GM12878 (cell line): ENCODE data around the gene LEKR1. TPM values are rescaled to one million over a fixed set of nuclear protein-coding genes. Genes with fewer than 3 reads are reported as not detected.
A peak's percentile ranks its signal among the peaks of the same experiment; 100 is the strongest.

Experiments used
- ATF7 ChIP-seq: fragments of 450-650 bp; IDR thresholded peaks from 2 replicates; pipeline ENCODE4 v1.6.1; 2016; ENCODE audit warnings: low read depth, mild to moderate bottlenecking
- CBFB ChIP-seq: IDR thresholded peaks from 2 replicates; pipeline ENCODE4 v1.6.1; 2016; ENCODE audit warnings: antibody characterized with exemption, low read depth
- CBX3 ChIP-seq: fragments of 200-600 bp; sonication (generic); IDR thresholded peaks from 2 replicates; pipeline ENCODE4 v1.6.1; 2016; ENCODE audit warnings: low read depth, borderline replicate concordance
- CHD4 ChIP-seq: fragments of 200-600 bp; sonication (generic); IDR thresholded peaks from 2 replicates; pipeline ENCODE4 v1.6.1; 2016; ENCODE audit warnings: mild to moderate bottlenecking
- EP300 ChIP-seq, 2 experiments: fragments of 150-350 bp in 1 of 2; IDR thresholded peaks; 2 replicates each; pipeline ENCODE4 v1.6.1; 2011 to 2012; ENCODE audit warnings: low read depth in 2 of 2, low read length in 2 of 2, borderline replicate concordance in 1 of 2, improper control_type of control experiment in 1 of 2, inconsistent platforms in 1 of 2; ENCODE audit not compliant: control insufficient read depth in 1 of 2
- ETV6 ChIP-seq, 2 experiments: fragments of 450-650 bp in 1 of 2; IDR thresholded peaks in 1 of 2; conservative IDR thresholded peaks in 1 of 2; 2 replicates each; pipeline ENCODE4 v1.6.1; 2014; ENCODE audit warnings: antibody characterized with exemption in 1 of 2, borderline replicate concordance in 1 of 2, low read depth in 1 of 2, mild to moderate bottlenecking in 1 of 2, moderate library complexity in 1 of 2
- FOXM1 ChIP-seq: IDR thresholded peaks from 2 replicates; pipeline ENCODE4 v1.6.1; 2012; ENCODE audit warnings: low read depth, mild to moderate bottlenecking, inconsistent platforms, low read length, moderate library complexity
- GATAD2B ChIP-seq: fragments of 450-650 bp; conservative IDR thresholded peaks from 2 replicates; pipeline ENCODE4 v1.6.1; 2017; ENCODE audit warnings: low read depth, mild to moderate bottlenecking, moderate library complexity
- HDAC6 ChIP-seq: fragments of 200-600 bp; sonication (generic); IDR thresholded peaks from one replicate; pipeline ENCODE4 v1.8.0; 2017; ENCODE audit warnings: antibody characterized with exemption; ENCODE audit not compliant: unreplicated experiment
- IRF4 ChIP-seq: IDR thresholded peaks from 2 replicates; pipeline ENCODE4 v1.6.1; 2011; ENCODE audit warnings: low read depth, low read length
- JUND ChIP-seq: IDR thresholded peaks from 2 replicates; pipeline ENCODE4 v1.6.1; 2012; ENCODE audit warnings: low read depth, mild to moderate bottlenecking, low read length, improper control_type of control experiment, moderate library complexity
- MEF2A ChIP-seq: IDR thresholded peaks from 2 replicates; pipeline ENCODE4 v1.6.1; 2011; ENCODE audit warnings: low read depth, mild to moderate bottlenecking, low read length, moderate library complexity; ENCODE audit not compliant: insufficient read depth
- MXI1 ChIP-seq: fragments of 150-350 bp; IDR thresholded peaks from 2 replicates; pipeline ENCODE4 v1.6.1; 2011; ENCODE audit warnings: low read depth, mild to moderate bottlenecking, inconsistent platforms, low read length, improper control_type of control experiment
- NFYA ChIP-seq: IDR thresholded peaks from 2 replicates; pipeline ENCODE4 v1.6.1; 2011; ENCODE audit warnings: low read depth, mild to moderate bottlenecking, low read length, improper control_type of control experiment, borderline replicate concordance
- PAX5 ChIP-seq: IDR thresholded peaks from 2 replicates; pipeline ENCODE4 v1.6.1; 2011; ENCODE audit warnings: low read depth, low read length, borderline replicate concordance
- RUNX3 ChIP-seq: IDR thresholded peaks from 2 replicates; pipeline ENCODE4 v1.6.1; 2012; ENCODE audit warnings: low read length, inconsistent platforms
- STAT1 ChIP-seq: fragments of 450-650 bp; conservative IDR thresholded peaks from 2 replicates; pipeline ENCODE4 v1.6.1; 2014; ENCODE audit warnings: antibody characterized with exemption, mild to moderate bottlenecking
- TCF12 ChIP-seq: IDR thresholded peaks from 2 replicates; pipeline ENCODE4 v1.6.1; 2011; ENCODE audit warnings: low read depth, mild to moderate bottlenecking, low read length
- WRNIP1 ChIP-seq: IDR thresholded peaks from 2 replicates; pipeline ENCODE4 v1.6.1; 2011; ENCODE audit warnings: low read depth, low read length, improper control_type of control experiment, borderline replicate concordance
- ZNF207 ChIP-seq: fragments of 450-650 bp; IDR thresholded peaks from 2 replicates; pipeline ENCODE4 v1.6.1; 2014; ENCODE audit warnings: antibody characterized with exemption, mild to moderate bottlenecking, borderline replicate concordance
- polyA plus RNA-seq, 11 experiments: library from polyadenylated mRNA; depleted of rRNA in 4 of 11; unstranded in 6 of 11; stranded (reverse) in 5 of 11; fragments of >200 nt; fragmentation: Nextera tagmentation in 4 of 11; fragmentation: Illumina TruSeq in 1 of 11; extraction: Ambion mirVana in 4 of 11; extraction: Trizol in 1 of 11; gene quantifications; 1 replicate in 1 of 11; 2 replicates in 10 of 11; pipeline versions ENCODE4 v1.2.1 to v1.2.3, GENCODE V29; 2011 to 2016; ENCODE audit warnings: inconsistent platforms in 2 of 11, missing spikeins in 2 of 11, low read depth in 1 of 11
- total RNA-seq, 4 experiments: library from RNA; depleted of rRNA in 3 of 4; stranded (reverse); fragments of >200 nt in 3 of 4; fragmentation: Illumina TruSeq in 1 of 4; extraction: Trizol in 1 of 4; gene quantifications; 2 replicates each; pipeline versions ENCODE4 v1.2.1 to v1.2.3, GENCODE V29; 2013 to 2021
- TF ChIP-seq, protein P1 (sequence below): fragments of 450-650 bp; IDR thresholded peaks from 2 replicates; pipeline ENCODE4 v1.6.1; 2017; ENCODE audit warnings: mild to moderate bottlenecking, moderate library complexity
- TF ChIP-seq, protein P2 (sequence below): fragments of 450-650 bp; IDR thresholded peaks from 2 replicates; pipeline ENCODE4 v1.6.1; 2017; ENCODE audit warnings: antibody characterized with exemption, mild to moderate bottlenecking, moderate library complexity

Gene LEKR1
- total and polyA plus RNA-seq, 10 of the 15 experiments (the other 5 are each of a cell fraction or from before 2014, with no cell fraction given), result 0.48 to 3.2 (median 1.3) TPM

DNA sequence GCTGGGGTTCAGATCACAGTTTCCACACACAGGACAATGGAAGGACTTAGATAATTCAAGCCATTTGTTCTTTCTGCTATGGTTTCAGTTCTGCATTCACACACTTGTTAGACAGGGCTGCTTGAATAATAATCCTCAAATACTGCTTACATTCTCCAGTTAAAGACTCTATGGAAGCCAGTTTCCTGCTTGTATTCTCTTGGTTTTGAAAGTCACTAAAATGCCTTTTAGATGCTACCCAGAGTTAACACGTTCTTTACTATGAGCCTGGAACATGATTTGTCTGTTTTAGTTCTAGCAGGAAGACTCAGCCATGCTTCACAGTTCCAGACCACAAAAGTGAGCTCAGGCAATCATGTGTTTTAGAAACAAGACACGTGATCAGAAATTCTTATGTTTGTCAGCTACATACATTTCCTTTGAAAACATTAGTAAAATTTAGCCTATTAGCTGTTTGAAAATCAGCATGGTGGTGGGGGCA, 152.4 kb downstream of the LEKR1 start (continued):
- TF ChIP-seq, protein P1, sequence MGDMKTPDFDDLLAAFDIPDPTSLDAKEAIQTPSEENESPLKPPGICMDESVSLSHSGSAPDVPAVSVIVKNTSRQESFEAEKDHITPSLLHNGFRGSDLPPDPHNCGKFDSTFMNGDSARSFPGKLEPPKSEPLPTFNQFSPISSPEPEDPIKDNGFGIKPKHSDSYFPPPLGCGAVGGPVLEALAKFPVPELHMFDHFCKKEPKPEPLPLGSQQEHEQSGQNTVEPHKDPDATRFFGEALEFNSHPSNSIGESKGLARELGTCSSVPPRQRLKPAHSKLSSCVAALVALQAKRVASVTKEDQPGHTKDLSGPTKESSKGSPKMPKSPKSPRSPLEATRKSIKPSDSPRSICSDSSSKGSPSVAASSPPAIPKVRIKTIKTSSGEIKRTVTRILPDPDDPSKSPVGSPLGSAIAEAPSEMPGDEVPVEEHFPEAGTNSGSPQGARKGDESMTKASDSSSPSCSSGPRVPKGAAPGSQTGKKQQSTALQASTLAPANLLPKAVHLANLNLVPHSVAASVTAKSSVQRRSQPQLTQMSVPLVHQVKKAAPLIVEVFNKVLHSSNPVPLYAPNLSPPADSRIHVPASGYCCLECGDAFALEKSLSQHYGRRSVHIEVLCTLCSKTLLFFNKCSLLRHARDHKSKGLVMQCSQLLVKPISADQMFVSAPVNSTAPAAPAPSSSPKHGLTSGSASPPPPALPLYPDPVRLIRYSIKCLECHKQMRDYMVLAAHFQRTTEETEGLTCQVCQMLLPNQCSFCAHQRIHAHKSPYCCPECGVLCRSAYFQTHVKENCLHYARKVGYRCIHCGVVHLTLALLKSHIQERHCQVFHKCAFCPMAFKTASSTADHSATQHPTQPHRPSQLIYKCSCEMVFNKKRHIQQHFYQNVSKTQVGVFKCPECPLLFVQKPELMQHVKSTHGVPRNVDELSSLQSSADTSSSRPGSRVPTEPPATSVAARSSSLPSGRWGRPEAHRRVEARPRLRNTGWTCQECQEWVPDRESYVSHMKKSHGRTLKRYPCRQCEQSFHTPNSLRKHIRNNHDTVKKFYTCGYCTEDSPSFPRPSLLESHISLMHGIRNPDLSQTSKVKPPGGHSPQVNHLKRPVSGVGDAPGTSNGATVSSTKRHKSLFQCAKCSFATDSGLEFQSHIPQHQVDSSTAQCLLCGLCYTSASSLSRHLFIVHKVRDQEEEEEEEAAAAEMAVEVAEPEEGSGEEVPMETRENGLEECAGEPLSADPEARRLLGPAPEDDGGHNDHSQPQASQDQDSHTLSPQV, result 0 out of 2 replicates have a peak, but pooled peaks have one; percentile 53
- TF ChIP-seq CBFB, result peak; percentile 58; the same call in 1 of the 2 replicates
- no peak for TF ChIP-seq CBX3
- peak; percentile 93 for TF ChIP-seq RUNX3
- TF ChIP-seq PAX5, result no peak
- TF ChIP-seq STAT1, result no peak
- TF ChIP-seq, protein P2, sequence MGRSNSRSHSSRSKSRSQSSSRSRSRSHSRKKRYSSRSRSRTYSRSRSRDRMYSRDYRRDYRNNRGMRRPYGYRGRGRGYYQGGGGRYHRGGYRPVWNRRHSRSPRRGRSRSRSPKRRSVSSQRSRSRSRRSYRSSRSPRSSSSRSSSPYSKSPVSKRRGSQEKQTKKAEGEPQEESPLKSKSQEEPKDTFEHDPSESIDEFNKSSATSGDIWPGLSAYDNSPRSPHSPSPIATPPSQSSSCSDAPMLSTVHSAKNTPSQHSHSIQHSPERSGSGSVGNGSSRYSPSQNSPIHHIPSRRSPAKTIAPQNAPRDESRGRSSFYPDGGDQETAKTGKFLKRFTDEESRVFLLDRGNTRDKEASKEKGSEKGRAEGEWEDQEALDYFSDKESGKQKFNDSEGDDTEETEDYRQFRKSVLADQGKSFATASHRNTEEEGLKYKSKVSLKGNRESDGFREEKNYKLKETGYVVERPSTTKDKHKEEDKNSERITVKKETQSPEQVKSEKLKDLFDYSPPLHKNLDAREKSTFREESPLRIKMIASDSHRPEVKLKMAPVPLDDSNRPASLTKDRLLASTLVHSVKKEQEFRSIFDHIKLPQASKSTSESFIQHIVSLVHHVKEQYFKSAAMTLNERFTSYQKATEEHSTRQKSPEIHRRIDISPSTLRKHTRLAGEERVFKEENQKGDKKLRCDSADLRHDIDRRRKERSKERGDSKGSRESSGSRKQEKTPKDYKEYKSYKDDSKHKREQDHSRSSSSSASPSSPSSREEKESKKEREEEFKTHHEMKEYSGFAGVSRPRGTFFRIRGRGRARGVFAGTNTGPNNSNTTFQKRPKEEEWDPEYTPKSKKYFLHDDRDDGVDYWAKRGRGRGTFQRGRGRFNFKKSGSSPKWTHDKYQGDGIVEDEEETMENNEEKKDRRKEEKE, result no peak
- peak; percentile 65 to 87 for TF ChIP-seq EP300 (IDR thresholded peaks at IDR 0.05; ENCODE audit: borderline replicate concordance in 1 of 2, control insufficient read depth in 1 of 2, low read depth in 2 of 2, low read length in 2 of 2)
- TF ChIP-seq ETV6 (conservative IDR thresholded peaks at IDR 0.05 in 1 of 2, IDR thresholded peaks at IDR 0.05 in 1 of 2; ENCODE audit: borderline replicate concordance in 1 of 2, low read depth in 1 of 2), result no peak; a peak in 1 of 4 replicates
- TF ChIP-seq HDAC6, result no peak
- no peak for TF ChIP-seq WRNIP1
- no peak for TF ChIP-seq TCF12
- no peak for TF ChIP-seq MXI1
- TF ChIP-seq JUND, result no peak
- TF ChIP-seq GATAD2B, result no peak
- no peak for TF ChIP-seq FOXM1
- peak; percentile 94 for TF ChIP-seq ATF7
- no peak for TF ChIP-seq MEF2A
- TF ChIP-seq ZNF207, result no peak
- no peak for TF ChIP-seq NFYA
- TF ChIP-seq CHD4, result no peak
- TF ChIP-seq IRF4, result peak; percentile 95
